ENCODE results near the gene RAB33B. TPM values are rescaled to one million over a fixed set of nuclear protein-coding genes. Genes with fewer than 3 reads are reported as not detected.

RAB33B gene
- total and polyA plus RNA-seq, 2 of the 8 experiments (the other 6 are each of a cell fraction or from before 2014, with no cell fraction given): 4.2 to 8.7 TPM

DNA sequence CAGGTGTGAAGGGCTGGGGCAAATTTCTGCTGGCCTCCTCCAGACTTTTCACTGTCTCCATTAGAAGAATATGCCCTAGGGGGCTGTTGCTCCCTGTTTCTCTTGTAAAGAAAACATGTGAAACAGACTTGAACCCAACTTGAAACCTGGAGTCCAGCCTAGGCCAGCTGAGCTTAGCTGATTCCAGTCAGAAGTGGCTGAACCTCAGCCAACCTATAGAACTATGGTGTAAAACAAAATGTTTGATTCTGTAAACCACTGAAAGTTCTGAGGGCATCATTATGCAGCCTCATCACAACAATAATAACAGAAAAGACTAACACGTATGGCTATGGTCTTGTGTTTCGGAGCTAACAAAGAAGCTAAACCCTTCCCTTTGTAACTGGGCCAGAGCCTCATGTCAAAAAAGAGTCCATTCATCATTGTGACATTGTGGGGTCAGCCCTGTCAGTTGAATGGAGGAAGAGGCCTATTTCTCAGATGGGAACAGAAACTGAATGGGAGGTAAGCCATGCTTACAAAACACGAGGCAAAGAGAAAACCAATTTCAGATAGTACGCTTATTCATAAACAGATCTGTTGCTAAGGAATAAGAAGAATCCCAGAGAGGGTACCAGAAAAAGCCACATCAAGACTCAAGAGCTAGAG lies 68.0 kb downstream of the RAB33B start (continued):
- TF ChIP-seq CHD7 (IDR thresholded peaks at IDR 0.05; ENCODE audit: insufficient replicate concordance, low read length) (no peak), POLR2A (IDR thresholded peaks at IDR 0.05; ENCODE audit: control extremely low read depth in 1 of 2, low read depth in 2 of 2, low read length in 2 of 2) (no peak), CTBP2 (IDR thresholded peaks at IDR 0.05; ENCODE audit: borderline replicate concordance, insufficient read depth, insufficient read length, low read length) (no peak), FOSL1 (IDR thresholded peaks at IDR 0.05; ENCODE audit: insufficient read depth, low read depth, low read length) (no peak), TCF12 (IDR thresholded peaks at IDR 0.05; ENCODE audit: low read depth, low read length) (no peak), CBX5 (IDR thresholded peaks at IDR 0.05; ENCODE audit: low read depth, low read length) (no peak), ZNF274 (IDR thresholded peaks at IDR 0.05; ENCODE audit: borderline replicate concordance, extremely low read depth, low read length) (no peak), NRF1 (IDR thresholded peaks at IDR 0.05; ENCODE audit: low read depth, low read length) (no peak)
